T-helper 1 cell (primary cell): ENCODE results near the gene TPPP.
A peak's percentile ranks its signal among the peaks of the same experiment; 100 is the strongest.

Experiments
- DNase-seq, 5 donors: peaks; one replicate each; pipeline ENCODE4 v3.0.0-alpha.2; 2012 to 2020

The TPPP gene

DNA sequence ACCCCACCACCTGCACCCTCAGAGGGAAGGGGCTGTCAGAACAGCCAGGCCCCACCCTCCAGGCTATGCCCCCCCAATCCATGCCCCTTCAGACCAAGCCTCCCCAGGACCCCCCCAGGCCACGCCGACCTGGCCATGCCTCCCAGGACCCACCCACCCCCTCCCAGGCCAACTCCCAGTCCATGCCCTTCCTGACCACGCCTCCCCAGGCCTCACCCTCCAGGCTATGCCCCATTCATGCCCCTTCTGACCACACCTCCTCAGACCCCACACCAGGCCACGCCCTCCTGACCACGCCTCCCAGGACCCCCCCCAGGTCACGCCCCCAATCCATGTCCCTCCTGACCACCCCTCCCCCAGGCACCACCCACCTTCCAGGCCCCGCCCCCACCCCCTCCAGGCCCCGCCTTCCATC, 27.6 kb downstream of the TPPP start:
- DNase-seq, result no peak

DNA sequence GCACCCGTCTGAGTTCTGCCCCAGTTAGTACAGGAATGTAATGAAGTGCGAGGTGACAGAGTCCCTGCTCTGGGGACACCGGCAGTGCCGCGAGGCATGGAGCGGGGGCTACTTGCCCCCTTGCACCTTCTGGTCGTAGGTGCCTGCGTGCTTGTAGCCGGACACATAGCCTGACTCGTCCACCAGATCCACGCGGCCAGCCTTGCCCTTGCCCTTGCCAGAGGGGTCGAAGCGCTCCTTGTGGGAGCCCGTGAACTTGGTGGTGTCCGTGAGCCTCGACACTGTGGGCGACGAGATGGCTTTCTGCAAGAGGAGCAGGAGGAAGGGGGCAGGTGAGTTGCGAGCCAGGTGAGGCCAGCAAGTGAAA, 28.2 kb downstream of the TPPP start:
- DNase-seq, result peak in 1 of 5 donors; percentile 10

- peak in 1 of 5 donors; percentile 17 for DNase-seq
Observed at GRCh38 chr5:664343-664993, 28.7 kb downstream of the TPPP start.

DNA sequence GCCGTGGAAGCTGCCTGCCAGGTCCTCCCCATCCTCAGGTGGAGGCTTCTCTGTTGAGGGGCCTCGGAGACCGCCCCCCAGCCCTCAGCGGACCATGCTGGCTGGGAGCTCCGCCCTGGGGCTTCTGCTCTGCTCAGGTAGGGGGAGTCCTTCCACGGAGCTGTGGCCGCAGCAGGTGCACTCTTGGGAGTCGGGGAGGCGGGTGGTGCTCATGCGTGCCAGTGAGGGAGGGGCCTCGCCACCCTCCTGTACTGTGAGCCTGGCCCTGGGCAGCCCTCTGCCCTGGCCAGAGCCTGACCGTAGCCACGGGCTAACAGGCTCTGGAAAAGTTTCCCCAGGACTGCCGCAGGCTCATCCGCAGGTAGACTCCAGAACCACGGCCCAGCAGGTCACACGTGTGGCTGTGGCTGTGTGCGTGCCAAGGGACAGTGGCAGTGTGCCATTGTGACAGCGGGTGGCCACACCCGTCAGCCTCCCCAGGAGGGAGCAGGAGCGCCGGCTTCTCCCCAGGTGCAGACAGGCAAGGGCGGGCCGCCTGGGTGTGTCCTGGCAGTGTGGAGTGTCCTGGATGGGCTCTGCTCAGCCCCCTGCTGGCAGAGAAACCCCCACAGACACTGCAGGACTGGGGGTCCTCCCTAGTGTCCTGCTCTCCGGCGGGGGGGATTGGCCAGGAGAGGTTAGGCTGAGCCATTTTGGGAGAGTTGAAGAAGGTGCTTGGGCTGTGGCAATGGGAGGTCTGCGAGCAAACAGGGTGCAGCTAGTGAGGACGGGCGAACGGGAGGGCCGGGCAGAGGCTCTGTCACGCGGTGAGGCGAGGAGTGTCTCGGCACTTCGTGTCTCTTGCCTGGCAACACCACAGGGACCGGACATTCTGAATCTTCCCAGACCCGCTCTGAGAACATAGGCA, 29.5 kb downstream of the TPPP start:
- DNase-seq, result no peak

DNA sequence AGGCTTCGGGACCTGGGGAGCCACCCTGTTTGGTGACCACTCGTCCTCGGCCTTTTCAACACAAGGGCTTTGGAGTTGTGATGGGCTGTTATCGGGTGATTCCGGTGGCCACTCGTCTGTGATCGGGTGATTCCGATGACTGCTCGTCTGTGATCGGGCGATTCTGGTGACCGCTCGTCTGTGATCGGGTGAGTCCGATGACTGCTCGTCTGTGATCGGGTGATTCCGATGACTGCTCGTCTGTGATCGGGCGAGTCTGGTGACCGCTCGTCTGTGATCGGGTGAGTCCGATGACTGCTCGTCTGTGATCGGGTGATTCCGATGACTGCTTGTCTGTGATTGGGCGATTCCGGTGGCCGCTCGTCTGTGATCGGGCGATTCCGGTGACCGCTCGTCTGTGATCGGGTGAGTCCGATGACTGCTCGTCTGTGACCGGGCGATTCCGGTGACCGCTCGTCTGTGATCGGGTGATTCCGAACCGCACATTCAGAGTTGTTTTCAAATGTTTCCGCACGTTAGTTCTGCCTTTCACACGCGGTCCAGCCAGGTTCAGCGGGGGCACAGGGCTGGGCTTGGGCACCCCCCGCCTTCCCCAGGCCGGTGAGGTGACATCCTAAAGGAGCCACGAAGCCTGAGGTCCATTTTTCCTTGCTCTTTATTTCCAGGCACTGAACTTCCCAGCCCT, 30.3 kb downstream of the TPPP start:
- DNase-seq, result no peak

- no peak for DNase-seq
Observed at GRCh38 chr5:661891-662750, 31.0 kb downstream of the TPPP start.

- no peak for DNase-seq
Observed at GRCh38 chr5:660491-661030, 32.6 kb downstream of the TPPP start.

- no peak for DNase-seq
Observed at GRCh38 chr5:659496-660263, 33.5 kb downstream of the TPPP start.

DNA sequence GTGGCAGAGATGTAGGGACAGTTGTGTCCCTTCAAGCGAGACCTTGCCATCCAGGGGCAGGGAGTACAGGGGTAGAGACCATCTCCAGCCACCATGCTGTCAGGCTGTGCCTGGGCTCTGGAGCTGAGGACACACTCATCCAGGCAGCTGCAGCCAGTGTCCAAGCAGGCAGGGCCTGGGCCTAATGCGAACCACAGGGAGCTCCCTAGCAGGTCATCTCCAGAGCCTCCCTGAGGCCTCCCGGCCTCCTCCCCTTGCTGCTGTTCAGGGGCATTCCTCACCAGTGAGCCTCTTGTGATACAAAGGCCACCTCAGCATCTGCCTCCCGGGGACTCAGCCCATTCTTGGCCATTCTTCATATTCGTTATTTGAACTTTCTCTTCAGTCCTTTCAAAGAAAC, 35.0 kb downstream of the TPPP start:
- DNase-seq, result no peak

- DNase-seq, result no peak
Observed at GRCh38 chr5:657570-657969, 35.6 kb downstream of the TPPP start.

- DNase-seq, result no peak
Observed at GRCh38 chr5:655406-655805, 37.7 kb downstream of the TPPP start.

GRCh38 chr5:654071-654778, 38.9 kb downstream of the TPPP start:
- no peak for DNase-seq

- no peak for DNase-seq
Observed at GRCh38 chr5:652773-653350, 40.3 kb downstream of the TPPP start.

DNA sequence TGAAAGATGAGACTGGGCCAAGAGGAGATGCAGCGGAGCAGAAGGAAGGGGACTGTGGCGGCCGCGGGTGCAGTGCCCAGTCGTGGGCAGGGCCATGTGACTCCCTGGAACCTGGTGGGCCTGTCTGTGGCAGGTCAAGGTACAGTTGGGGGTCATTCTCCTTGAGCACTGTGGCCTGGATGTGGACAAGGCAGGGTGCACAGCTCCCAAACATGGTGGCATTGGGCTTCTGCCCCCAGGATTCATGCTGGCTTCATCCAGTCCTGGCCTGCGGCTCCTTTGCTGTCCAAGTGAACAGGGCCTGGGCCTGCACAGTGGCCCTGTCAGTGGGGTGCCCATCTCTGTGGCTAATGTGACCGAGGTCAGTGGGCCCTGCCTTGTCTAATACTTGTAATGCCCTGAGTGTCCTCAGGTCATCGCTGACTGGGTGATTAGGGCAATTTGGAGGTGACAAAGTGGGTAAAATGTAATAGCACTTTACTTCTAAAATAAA, 41.1 kb downstream of the TPPP start:
- no peak for DNase-seq

DNA sequence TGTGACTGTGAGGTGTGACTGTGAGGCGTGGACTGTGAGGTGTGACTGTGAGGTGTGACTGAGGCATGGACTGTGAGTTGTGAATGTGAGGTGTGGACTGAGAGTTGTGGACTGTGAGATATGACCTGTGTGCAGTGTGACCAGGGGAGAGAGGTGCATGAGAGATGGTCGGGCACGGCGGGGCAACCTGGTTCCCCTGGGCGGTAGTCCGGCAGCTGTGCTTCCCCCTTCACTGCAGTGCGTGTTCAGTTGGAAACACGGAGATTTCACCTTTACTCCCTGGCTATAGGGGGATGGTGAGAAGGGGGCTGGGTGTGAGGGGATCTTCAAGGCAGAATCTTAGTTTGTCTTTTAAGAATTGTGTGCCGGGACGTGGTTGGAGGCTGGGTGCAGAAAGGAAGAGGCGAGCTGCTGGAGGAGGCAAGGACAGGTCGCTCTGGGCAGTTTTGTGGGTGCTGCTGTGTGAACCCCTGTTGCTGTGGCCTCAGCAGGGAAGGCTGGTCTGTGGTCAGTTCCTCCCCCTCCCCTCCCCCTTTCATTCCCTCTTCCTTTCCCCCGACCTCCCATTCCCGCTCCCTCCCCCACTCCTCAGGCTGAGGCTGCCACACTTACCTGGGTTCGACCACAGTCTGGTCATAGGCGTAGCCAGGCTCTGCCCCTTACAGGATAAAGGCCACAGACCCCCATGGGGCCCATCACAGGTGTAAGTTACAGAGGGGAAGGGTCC, 41.7 kb downstream of the TPPP start:
- no peak for DNase-seq

GRCh38 chr5:647727-648126, 45.4 kb downstream of the TPPP start:
- no peak for DNase-seq

DNA sequence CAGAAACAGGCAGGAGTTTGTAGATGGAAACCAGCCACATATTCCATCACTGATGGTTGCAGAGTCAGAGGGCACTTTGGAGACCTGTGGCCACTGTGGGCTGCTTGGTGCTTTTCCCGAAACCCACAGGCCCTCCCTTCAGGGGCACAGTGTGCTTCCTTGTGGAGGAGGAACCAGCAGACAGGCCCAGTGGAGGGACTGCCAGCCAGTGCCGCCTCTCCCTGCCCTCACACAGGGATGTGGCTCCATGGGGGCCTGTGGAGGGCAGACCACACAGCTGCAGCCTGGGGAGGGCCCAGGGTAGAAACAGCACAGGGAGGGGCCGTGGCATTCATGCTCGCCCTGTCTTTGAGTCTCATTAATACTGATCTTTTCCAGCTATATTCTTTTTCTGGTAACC, 45.8 kb downstream of the TPPP start:
- DNase-seq, result no peak

DNA sequence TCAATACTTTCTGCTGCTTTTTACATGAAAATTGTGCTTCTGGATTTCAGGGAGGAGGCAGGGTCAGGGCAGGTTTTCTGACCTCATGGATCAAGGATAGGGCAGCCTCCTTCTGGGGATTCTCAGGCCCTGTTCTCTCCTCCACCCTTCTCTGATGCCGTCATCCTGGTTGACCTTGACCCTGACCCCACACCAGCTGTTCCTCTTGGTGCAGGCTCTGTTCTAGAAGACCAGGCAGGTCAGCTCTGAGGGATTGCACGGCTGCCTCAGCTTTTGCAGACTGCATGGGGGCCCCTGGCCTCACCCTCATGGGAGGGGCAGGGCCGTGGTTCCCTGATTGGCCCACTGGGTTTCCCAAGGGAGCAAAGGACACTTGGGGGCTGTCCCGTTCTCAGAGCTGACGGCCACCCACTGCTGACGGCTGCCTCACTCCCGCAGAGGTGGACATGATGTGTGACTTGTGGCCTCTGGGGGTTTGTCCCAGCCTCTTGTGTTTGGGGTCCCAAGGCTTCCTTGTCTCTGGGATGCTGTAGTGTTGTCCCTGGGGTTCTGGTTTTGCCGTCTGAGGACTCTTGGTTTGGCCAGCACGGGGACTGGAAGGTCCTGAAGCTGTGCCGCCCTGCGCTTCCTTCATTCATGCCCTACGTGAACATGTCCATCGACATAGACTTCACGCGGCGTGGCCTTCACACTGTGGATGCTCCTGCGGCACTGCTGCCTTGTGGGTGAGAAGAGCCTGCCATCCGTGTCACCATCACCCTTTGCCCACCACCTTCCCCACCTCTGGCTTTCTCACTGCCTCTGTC, 46.6 kb downstream of the TPPP start:
- no peak for DNase-seq

DNA sequence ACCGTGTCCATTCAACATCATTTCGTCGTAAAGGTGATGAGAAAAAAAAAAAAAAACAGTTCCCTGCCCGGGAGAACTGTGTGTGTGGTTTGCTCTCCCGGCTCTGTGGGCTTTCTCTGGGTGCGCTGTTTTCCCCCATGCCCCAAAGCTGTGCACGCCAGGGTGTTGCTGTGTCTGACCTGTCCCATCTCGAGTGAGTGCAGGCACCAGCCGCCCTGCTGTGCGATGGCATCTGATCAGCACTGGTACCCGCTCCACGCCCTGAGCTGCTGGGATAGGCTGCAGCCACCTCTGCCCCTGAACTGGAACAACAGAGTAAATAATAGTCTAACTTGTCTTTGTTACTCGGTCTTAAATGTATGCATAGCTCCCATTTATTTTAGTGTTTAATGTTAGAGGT, 47.7 kb downstream of the TPPP start:
- DNase-seq, result no peak
